Right ventricle myocardium inferior (tissue), 1 donor: ENCODE data around the gene PHC2. TPM values are rescaled to one million over a fixed set of nuclear protein-coding genes. Genes with fewer than 3 reads are reported as not detected.

ENCODE experiments used
- ATAC-seq: fragments of 200-7000 bp; cut with Tn5 transposase; one replicate; pipeline ENCODE4 v1.9.1; 2020; ENCODE audit warnings: mild to moderate bottlenecking, moderate library complexity
- DNase-seq: peaks from one replicate; pipeline ENCODE4 v3.0.0; 2021; ENCODE audit errors: missing footprints
- intact Hi-C: fragments of 100-400 bp; cut with DNase I; formaldehyde crosslinking; loops from one replicate; pipeline ENCODE4 v1.11.0; 2022
- total RNA-seq: library from RNA; stranded (reverse); fragmentation: NEBNext Ultra II Directional; extraction: Animal tissue kit (Norgen Biotek cat#: 25700); gene quantifications from one replicate; pipeline ENCODE4 v1.2.1, GENCODE V29; 2021
- donor health status: DM: no; HTN: yes; CAD: no; lungs with severe emphysema.

Gene PHC2
- total RNA-seq, 1 donor from 2014 or later: 102 TPM

- ATAC-seq: peak; percentile 33
- intact Hi-C loops: no loop called here
- no peak for DNase-seq
These were observed 51.1 kb downstream of the PHC2 start for GRCh38 chr1:33379631-33380354.

DNA sequence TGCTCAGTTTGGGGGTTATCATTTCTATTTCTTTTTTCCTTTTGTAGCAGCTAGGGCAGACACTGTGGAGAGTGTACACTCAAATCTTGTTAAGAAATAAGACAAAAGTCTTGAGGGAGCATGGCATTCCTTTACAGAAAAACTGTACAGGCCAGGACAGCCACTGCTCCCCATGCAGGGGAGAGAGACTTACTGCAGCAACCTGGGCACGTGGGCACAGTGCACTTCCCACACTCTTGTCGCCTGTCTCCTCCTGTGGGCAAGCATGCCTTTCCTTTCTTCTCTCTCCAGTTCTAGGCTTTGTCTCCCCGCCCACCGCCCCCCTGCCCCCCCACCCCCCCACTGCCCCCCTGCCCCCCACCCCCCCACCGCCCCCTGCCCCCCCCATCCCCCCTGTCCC lies 51.9 kb downstream of the PHC2 start:
- ATAC-seq: no peak
- DNase-seq: no peak
- intact Hi-C loops: no loop called here

DNA sequence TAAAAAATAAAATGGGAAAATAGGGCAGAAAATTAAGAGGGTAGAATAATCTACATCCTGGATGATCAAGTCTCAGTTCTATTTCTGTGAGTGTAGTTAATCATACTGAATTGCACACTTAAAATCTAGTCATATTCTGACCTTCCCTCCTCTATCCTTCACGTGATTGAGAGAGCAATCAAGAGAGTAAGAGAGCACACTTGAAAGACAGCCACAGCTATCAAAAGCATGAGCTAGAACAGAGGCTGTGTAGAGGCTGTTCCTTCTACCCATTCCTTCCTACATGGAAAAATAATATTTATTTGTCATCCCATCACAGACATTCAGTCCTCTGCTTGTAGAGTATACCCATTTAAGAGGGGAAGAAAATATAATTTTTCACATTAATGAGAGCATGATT lies 52.4 kb downstream of the PHC2 start:
- intact Hi-C loops: no loop called here
- ATAC-seq (no peak), DNase-seq (no peak)

GRCh38 chr1:33377756-33378155 lies 53.1 kb downstream of the PHC2 start:
- intact Hi-C loops: no loop called here
- ATAC-seq: no peak
- DNase-seq: no peak

DNA sequence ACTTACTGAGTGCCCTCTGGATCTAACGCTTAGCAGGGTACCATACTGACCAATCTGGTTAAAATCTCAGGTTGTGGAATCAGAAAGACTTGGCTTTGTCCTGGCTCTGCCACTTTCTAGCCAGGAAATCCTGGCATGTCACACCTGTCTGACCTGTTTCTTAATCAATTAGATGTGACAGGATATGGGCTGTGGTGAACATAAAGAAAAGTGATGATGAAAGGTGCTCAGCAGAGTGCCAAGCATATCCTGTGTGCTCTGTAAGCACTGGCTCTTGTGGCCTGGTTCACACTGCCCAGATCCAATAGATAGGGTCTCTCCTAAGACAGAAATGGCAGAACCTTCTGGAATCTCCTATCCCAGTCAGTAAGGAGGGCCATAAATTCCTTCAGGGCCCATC lies 53.9 kb downstream of the PHC2 start:
- ATAC-seq (no peak), DNase-seq (no peak)
- intact Hi-C loops: no loop called here

- ATAC-seq (no peak), DNase-seq (no peak)
- intact Hi-C loops: no loop called here
These were observed 55.6 kb downstream of the PHC2 start for GRCh38 chr1:33375316-33375715.

DNA sequence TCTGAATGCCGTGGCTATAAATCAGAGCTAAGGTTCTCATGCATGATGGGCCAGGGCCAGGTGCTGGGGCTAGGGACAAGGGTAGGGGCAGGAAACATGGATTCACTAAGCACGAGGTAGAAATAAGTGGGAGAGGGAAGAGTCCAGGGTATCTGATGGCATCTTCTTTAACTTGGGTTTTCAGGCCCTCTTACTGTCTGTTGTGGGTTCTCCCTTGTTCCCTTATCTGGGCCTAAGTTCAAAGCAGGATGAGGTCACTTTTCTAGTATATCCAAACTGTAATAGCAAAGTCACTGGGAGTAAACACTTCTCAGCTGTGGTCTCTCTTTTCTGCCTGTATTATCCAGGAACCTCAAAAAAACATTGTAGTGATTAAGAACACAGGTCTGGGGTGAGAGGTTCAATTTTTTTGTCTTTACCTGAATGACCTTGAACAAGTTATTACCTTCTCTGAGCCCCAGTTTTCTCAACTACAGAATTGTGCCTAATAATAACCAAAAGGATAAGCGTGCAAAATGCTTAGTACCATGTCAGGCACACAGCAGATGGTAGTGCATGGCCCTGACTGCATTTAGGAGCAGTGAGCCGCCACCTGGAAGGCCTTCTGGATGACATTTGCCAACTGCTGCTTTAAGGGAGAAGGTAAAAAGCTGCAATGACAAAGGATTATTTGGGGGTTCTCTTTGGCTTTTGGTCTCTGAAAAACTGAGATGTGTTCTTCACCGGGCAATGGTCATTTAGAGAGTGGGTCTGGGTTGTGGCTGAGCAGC lies 56.4 kb downstream of the PHC2 start:
- no peak for DNase-seq
- no peak for ATAC-seq
- intact Hi-C loops: no loop called here

DNA sequence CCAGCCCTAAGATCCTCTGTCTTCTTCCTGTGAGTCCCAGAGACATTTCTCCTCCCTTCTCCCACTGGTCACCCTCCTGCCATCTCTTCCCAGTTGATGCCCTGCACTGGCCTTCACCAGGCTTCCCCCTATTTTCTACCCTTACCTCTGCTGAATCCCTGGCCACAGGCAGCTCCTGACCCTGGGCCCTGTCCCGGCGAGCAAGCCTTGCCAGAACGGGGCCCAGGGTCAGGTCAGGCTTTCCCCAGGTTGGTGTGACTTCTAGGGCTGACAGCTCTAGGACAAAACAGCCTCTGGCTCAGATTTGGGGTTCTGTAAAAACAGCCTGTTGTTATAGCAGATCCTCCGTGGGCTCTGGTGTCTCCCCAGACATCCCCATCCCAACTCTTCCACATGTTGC lies 57.3 kb downstream of the PHC2 start:
- DNase-seq: no peak
- no peak for ATAC-seq
- intact Hi-C loops: no loop called here

DNA sequence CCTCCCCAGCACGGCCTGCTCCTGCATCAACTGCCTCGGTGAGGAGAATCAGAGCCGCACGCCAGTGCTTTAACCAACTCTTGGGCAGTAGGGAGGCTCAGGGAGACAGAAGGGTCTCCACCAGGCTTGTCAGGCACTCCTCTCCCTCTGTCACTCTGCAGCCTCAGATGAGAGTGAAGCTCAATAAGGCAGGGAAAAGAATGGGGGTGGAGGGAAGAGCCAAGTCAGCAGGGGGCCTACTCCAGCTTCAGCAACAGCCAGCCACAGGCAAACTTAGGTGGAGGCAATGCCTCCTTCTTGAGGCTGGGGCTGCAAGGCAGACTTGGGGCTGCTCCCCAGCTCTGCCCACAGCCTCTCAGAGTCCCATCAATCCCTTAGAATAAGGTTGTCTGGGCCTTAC lies 58.2 kb downstream of the PHC2 start:
- DNase-seq: no peak
- ATAC-seq: no peak
- intact Hi-C loops: no loop called here

DNA sequence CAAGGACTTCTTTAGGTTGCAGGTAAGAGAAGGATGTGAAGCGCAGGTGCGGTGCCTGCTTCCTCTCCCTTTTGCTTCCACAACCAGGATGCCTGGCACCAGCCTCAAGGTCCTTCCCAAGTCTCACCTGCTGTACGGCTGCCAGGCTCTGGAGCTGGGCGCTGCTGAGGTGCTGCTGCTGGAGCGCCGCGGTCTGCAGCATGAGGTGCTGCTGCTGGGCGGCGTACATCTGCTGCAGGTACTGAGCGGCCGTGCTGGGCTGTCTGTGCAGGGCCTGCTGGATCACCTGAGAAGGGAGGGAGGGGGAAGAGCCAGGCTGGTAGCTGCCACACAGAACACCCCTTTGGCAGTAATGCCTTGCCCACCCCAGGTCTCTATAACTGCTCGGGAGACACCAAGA lies 58.7 kb downstream of the PHC2 start:
- DNase-seq (no peak), ATAC-seq (no peak)
- intact Hi-C loops: no loop called here

DNA sequence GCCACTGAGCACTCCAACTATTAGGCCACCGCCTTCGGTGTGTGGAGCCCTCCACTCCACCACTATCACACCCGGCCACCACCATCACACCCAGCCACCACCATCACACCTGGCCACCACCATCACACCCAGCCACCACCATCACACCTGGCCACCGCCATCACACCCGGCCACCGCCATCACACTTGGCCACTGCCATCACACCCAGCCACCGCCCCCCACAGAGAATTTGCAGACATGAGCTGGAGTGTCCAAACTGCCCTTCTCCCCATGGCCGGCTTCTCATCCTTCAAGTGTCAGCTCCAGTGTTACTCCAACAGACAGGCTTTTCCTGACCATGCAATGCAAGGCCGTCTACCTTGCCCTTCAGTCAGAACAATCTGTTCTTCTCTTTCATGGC lies 59.6 kb downstream of the PHC2 start:
- intact Hi-C loops: loop anchor here (1.0 to 2.0 kb wide), 2 partner anchors 56 to 89 kb away; no protein-coding TSS in a partner anchor
- DNase-seq (no peak), ATAC-seq (no peak)

GRCh38 chr1:33370827-33371226 lies 60.1 kb downstream of the PHC2 start:
- no peak for DNase-seq
- ATAC-seq: no peak
- intact Hi-C loops: loop anchor here (1.0 to 2.0 kb wide), 2 partner anchors 56 to 90 kb away; no protein-coding TSS in a partner anchor

GRCh38 chr1:33370301-33370700 lies 60.6 kb downstream of the PHC2 start:
- intact Hi-C loops: loop anchor here (2.0 kb wide), 1 partner anchor 90 kb away; no protein-coding TSS in a partner anchor
- no peak for DNase-seq
- ATAC-seq: peak; percentile 47

- ATAC-seq (no peak), DNase-seq (no peak)
- intact Hi-C loops: loop anchor here (2.0 to 10.0 kb wide), 4 partner anchors 91 to 275 kb away; partner anchors contain the start of gene ZSCAN20
These were observed 61.1 kb downstream of the PHC2 start for GRCh38 chr1:33369764-33370163.

- ATAC-seq (no peak), DNase-seq (no peak)
- intact Hi-C loops: loop anchor here (5.0 to 10.0 kb wide), 3 partner anchors 103 to 274 kb away; partner anchors contain the start of gene ZSCAN20
These were observed 61.8 kb downstream of the PHC2 start for GRCh38 chr1:33369081-33369480.

- intact Hi-C loops: loop anchor here (5.0 to 10.0 kb wide), 3 partner anchors 104 to 274 kb away; partner anchors contain the start of gene ZSCAN20
- DNase-seq (no peak), ATAC-seq (no peak)
These were observed 62.5 kb downstream of the PHC2 start for GRCh38 chr1:33368431-33368830.

- peak; percentile 94 for DNase-seq
- intact Hi-C loops: loop anchor here (1.0 to 10.0 kb wide), 6 partner anchors 35 to 273 kb away; partner anchors contain the start of gene ZSCAN20
These were observed 63.1 kb downstream of the PHC2 start for GRCh38 chr1:33367485-33368405.

GRCh38 chr1:33366762-33367484 lies 64.0 kb downstream of the PHC2 start:
- intact Hi-C loops: loop anchor here (1.0 to 10.0 kb wide), 6 partner anchors 34 to 272 kb away; partner anchors contain the start of gene ZSCAN20
- DNase-seq (no peak), ATAC-seq (peak; percentile 14)

More at GRCh38 chr1:33367485-33368405, 63.1 kb downstream of the PHC2 start:
- ATAC-seq: peak; percentile 73
